GM18526 (cell line): ENCODE data around the gene PHLPP1.

ENCODE experiments used
- POLR2A ChIP-seq: IDR thresholded peaks from 3 replicates; pipeline ENCODE4 v1.6.1; 2011; ENCODE audit not compliant: insufficient read length; ENCODE audit errors: extremely low read depth

Gene PHLPP1

DNA sequence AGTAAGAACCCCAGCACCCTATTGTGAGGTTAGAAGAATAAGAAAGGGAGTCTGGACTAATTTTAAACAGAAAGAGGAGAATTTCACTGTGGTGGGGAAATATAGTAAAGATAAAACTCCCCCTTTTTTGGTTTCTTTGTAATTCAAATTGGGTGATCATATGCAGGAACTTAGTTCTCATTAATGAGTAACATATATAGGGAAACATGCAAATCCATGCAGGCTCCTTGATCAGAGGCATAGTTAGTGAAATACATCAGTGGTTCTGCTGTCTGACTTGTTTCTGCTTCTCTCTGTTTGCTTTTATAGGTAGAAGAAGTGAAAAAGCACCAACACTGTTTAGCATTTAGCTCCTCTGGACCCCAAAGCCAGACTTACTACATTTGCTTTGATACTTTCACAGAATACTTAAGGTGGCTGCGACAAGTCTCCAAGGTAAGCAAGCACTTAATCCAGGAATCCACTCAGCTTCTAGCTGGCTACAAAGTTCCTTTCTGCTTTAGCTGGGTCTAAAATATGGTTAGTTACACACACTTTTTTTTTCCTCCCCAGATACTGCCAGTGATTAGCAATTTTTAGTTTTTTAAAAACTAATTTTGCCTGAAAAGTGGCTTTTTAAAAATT, 123.2 kb downstream of the PHLPP1 start:
- TF ChIP-seq POLR2A = no peak

DNA sequence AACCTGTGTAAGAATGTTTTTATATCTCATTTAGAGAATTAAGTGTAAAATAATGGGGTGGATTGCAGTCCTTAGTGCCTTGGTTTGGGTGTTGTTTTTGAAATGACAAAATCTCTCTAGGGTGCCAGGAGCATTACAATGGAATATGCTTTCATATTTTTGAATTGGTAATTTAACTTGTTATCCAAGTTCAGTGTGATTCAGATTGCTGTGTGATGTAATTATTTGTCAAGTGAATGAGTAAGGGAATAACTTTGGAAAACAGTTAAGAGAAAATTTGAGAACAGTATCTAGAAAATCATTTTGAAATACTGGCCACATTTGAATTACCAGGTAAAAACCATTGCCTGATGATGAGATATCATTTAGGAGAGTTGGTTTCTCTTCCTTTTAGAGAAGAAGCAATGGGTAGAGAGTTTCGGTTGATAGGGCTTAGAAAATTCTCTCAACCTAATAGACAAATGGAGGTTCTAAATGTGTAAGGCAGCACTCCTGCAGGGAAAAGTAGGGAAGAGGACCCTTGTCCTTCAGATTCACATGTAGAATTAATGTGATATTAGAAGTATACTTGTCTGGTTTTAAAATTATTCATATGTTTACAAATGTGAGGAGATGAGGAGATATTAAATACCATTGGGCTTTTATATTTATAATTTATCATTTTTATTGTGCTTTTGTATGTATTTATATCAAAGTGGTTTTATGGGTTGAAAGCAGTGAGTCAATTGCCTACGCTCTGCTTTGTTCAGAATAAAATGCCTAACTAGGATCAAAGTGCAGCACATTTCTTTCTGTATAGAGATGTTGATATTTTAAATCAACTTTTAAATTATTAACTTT, 124.8 kb downstream of the PHLPP1 start:
- no peak for TF ChIP-seq POLR2A

DNA sequence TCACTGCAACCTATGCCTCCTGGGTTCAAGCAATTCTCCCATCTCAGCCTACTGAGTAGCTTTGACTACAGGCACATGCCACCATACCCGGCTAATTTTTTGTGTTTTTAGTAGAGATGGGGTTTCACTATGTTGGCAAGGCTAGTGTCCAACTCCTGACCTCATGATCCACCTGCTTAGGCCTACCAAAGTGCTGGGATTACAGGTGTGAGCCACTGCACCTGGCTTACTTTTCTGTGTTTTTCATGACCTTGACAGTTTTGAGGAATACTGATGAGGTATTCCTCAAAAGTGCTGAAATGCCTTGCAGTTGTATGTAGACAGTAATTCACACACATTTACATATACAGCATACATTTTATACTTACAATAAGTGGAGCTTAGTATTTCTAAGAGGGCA, 126.1 kb downstream of the PHLPP1 start:
- no peak for TF ChIP-seq POLR2A

DNA sequence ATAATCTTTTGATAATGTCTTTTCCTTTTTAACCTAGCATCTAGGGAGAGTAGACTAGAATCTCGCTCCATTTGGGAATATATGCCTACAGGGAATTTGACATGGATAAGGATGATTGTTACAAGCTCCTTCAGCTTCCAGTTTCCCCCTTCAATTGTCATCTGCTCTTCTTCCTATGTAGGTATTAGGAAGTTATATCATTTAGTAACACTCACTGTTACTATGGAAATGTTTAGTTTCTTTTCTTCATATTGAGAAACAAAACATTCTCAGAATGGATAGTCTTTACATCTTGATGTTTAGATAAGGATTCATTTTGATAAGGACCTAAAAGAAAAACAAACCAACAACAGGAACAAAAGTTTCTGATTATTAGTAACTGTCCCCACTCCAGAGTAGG, 127.6 kb downstream of the PHLPP1 start:
- TF ChIP-seq POLR2A = no peak

DNA sequence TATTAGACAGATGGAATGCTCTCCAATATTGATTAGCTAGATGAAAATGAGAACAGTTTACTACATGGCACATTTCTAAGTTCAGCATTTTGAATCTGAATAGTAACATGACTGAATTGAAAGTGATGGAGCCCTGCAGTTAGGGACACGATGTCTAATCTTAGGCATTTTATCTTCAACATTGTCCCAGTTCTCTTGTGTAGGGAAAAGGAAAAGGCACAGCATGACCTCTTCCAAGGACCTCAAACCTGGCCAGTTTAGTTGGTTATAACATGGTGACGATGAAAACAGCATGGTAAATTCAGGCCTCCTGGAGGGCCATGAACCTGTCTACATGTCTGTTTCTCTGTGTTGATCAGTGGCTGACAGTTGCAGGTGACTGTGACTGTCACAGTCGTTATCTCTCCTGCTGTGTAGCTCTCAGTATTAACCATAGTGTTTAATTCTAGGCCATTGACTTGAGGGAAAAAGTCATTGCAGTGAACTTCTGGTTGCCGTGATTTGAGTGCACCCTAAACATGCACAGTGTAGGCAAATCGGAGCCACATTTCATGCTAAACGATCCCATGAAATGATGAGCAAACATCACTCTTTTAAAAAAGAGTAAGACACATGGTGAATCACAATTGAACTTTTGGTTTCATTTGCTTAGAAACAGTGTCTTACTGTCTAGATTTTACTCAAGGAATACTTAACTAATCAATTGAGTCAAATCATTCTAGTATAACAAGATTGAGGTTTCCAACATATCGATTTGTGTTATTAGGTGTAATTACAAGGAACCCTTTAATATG, 129.7 kb downstream of the PHLPP1 start:
- TF ChIP-seq POLR2A = no peak

DNA sequence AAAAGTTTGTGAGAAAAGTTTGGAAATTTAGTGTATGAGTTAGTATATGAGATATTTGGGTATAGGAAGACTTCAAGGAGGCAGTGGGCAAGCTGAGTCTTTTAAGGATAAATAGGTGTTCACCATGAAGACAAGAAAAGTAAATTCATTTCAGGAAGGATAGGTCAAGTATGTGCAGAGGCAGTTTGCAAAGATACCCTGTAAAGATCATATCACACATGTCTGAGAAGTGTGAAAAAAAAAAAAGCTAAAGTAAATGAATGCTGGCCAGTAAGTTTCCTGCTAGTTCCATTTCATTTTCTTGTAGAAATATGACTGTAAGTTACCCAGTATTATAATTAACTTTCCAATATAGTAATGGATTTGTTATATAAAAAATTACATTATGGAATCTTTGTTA, 131.0 kb downstream of the PHLPP1 start:
- TF ChIP-seq POLR2A = no peak

DNA sequence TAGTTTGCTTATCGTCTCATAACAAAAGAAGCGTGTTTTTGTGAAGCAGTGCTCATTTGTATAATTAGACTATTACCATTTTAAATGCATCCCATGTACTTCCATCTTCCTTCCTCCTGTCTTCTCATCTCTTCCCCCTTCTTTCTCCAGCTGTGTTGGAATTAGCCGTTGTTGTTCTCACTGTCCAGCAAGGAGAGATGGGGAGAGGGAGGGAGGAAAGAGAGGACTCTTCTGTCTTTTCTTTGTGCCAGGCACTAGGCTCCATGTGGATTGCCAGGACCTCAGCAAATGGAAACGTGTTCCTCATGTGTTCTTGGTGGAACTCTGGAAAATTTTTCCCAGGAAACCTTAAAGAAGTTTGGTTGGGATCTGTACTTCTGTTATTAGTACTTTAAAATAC, 131.7 kb downstream of the PHLPP1 start:
- TF ChIP-seq POLR2A = no peak

DNA sequence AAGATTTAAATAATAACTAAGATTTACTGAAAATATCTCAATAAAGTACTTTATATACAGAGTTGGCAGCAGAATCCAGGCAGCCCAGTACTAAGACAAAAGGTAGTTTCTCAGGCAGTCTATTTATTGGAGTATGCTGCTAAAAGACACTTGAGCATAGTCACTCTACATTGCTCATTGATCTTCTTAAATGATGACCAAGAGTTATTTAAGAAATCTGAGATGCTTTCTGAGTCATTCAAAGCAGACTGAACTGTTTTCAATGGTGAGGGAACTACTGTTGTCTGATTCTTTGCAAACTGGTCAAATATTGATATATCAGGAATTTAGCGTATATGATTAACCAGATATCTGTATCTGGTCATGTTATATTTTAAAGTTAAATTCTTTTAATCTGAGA, 133.6 kb downstream of the PHLPP1 start:
- TF ChIP-seq POLR2A = no peak

DNA sequence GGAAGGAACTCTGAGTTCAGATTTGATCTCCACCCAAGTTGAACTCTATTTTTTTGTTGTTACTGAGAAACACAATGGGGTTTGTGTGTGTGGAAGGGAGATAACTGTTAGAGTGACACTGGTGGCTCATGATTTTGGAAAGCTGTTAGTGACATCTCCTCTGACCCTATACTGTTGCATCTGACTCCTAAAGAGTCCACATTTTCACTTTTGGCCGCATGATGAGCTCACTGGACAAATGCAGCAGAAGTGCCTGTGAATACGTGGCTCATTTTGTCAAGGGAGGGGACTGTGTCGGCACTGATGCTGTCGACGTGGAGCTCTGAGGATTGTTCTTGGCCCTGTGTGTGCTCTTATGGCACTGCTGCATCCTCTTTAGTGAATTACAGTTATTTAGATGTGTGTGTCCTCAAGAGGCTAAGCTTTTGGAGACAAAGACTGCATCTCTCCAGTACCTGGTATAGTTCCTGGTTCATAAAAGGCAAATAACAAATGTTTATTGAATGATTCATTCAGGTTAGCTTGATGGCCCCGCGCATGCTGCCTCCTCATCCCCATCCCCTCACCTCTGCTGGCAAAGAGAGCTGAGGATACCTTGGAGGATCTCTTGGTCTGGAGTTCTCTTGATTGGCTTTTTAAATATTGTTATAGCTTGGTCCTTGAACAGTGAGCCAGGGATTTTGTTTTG, 135.4 kb downstream of the PHLPP1 start:
- no peak for TF ChIP-seq POLR2A

DNA sequence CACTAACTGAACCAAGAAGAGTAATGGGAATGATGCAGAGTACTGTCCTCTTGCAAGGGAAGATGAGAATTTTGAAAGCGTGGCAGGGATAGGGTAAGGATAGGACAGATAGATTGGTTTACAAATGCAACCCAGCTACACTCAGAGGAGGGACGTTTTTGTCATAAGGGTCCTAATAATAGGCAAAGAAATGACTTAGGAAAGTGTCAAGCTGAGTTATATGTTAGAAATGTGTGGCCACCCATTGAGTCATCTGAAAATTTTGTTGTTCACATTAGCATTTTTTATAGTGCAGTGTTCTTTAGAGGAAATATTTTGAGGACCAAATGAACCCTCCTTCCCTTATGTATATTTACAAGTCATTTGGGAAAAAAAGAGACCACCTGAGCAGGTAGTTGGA, 137.5 kb downstream of the PHLPP1 start:
- TF ChIP-seq POLR2A = no peak

DNA sequence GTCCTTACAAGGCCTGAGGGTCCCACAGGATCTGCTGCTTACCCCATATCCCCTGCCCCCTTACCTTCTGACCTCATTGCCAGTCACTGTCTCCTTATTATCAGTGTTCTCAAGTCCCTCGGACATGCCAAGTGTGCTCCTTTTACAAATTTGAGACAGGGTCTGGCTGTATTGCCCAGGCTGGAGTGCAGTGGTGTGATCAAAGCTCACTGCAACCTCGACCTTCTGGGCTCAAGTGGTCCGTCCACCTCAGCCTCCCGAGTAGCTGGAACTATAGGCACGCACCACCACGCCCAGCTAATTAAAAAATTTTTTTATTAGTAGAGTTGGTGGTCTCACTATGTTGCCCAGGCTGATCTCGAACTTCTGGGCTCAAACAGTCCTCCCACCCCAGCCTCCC, 141.0 kb downstream of the PHLPP1 start:
- TF ChIP-seq POLR2A = no peak

DNA sequence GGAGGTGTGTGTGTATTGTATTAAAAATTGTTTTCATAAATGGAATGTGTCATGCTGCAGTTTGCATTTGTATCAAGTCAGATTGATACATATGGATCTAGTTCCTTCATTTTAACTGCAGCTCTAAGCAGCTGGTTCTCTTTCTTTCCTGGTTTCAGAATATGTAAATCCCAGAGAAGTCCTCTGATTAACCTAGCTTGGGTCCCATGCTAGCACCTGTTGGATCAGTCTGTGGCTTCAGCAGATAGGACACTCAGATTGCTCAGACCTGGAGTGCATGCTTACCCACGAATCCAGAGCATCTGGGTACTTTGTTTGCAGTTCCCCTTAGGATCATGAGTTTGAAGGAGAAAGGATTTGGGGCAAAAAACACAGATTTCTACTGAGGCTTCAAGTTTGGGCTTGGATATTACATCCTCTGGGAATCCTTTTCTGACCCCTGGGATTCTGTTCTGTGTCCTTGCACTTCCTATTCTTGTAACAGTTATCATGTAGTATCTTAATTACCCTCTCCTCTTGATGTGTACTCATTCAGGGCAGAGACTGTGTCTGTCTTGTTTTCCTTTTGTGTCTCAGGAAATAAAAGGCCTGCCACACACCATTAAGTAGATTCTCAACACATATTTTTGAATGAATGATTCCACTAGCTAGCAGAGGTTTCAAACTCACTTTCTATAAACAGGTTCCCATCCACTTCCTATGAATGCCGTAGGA, 142.1 kb downstream of the PHLPP1 start:
- no peak for TF ChIP-seq POLR2A

DNA sequence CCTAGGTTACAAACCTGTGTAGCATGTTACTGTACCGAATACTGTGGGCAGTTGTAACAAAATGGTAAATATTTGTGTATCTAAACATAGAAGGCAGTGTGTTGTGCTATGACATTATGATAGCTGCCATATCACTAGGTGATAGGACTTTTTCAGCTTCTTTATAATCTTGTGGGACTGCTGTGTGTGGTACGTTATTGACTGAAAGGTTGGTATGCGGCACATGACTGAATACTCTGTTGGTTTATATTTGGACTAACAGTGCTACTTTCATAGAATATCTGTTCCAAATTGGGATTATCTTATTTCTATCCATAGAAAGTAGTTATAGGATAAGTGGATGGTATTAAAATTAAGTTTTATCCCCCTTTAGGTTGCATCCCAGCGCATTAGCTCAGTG, 144.7 kb downstream of the PHLPP1 start:
- TF ChIP-seq POLR2A = no peak

DNA sequence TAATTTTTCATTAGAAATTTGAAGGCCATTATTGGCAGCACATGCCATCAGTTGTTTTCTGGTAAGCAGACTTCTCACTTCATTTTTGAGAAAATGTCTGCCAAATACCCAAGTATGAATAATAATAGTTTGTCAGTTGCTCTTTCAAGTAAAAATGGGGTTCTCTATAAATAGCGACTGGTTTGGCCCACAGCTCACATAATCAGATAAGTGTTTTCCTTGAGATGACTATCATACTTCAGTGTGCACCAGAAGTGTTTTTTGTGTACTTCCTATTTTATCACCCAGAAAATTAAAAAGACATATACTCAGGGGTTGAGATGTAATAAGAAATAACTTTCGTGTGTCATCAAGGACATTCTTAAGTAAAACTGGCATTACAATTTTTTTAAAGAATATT, 147.1 kb downstream of the PHLPP1 start:
- no peak for TF ChIP-seq POLR2A

DNA sequence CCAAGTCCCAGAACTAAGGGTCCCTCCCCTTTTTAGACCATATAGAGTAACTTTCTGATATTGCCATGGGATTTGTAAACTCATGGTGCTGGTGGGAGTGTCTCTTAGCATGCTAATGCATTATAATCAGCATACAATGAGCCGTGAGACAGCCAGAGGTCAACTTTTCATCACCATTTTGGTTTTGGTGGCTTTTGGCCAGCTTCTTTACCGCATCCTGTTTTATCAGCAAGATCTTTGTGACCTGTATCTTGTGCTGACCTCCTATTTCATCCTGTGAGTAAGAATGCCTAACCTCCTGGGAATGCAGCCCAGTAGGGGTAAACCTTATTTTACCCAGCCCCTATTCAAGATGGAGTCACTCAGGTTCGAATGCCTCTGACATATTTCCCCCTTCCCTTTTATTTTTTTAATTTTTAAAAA, 148.2 kb downstream of the PHLPP1 start:
- TF ChIP-seq POLR2A = no peak
